HG03439 (cell line): ENCODE measurements around the gene HLCS.

ENCODE experiments used
- ATAC-seq: cut with Tn5 transposase; IDR thresholded peaks from one replicate; pipeline ENCODE4 v1.9.1; 2021; ENCODE audit warnings: mild to moderate bottlenecking, moderate library complexity; ENCODE audit not compliant: unreplicated experiment

The HLCS gene

GRCh38 chr21:36785615-36786014, 180.9 kb downstream of the HLCS start:
- ATAC-seq: no peak

GRCh38 chr21:36784947-36785346, 181.5 kb downstream of the HLCS start:
- ATAC-seq: no peak

DNA sequence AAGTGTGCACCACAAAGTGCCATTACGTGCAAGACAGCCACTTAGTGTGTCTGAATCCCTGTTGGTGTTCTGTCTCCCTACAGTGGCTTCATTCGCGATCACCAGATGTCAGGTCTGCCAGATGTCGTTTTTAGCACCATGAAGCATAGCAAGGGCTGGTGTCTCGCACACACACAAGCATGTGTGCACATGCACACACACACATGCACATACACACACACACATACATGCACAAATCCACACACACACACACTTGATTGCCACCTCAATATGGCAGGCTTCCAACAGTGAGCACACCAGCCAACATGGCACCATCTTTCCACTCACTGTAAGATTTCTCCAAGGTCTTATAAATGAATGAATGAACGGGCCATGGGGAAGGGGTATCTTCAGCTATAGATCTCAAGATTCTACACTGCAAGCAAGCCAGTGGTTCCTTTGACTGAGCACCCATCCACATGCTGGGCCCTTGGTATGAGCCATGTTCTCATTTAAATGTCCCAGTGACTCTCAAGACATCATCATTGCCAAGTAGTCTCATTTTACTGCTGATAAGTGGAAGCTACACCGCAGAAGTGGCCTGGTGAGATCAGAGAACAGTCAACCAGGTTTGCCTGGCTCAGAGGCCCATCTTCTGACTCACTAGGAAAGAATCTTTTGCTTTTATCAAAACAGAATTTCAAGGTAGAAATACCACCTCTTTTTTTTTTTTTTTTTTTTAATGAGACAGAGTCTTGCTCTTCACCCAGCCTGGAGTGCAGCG, 182.7 kb downstream of the HLCS start:
- ATAC-seq: no peak

DNA sequence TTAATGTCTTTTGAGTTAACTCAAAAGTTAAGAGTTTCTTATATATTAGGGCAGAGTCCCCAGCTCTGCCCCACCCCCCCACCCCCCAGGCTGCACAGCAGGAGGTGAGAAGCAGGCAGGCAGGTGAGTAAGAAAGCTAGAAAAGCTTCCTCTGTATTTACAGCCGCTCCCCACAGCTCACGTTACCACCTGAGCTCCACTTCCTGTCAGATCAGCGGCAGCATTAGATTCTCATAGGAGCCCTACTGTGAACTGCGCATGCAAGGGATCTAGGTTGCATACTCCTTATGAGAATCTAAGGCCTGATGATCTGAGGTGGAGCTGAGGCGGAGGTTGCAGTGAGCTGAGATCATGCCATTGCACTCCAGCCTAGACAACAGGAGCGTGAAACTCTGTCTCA, 185.6 kb downstream of the HLCS start:
- ATAC-seq: no peak

GRCh38 chr21:36776981-36777617, 189.4 kb downstream of the HLCS start:
- no peak for ATAC-seq

DNA sequence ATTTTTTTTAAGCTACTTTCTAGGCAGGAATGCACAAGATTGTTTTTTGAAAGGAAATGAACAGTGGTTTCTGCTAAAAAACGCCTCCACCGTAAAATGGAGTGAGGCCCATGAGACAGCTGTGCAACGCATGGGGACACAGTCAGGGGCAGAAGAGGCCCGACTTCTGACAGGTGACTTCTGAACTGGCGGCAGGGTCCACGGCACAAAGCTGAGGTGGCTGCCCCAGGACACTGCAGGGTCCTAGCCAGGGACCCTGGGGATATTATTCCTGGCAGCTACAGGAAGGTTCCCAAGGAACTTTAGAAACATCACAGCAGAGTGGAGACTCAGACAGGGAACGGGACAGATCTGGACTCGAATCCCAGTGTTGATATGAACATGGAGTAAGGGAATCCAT, 192.5 kb downstream of the HLCS start:
- no peak for ATAC-seq

DNA sequence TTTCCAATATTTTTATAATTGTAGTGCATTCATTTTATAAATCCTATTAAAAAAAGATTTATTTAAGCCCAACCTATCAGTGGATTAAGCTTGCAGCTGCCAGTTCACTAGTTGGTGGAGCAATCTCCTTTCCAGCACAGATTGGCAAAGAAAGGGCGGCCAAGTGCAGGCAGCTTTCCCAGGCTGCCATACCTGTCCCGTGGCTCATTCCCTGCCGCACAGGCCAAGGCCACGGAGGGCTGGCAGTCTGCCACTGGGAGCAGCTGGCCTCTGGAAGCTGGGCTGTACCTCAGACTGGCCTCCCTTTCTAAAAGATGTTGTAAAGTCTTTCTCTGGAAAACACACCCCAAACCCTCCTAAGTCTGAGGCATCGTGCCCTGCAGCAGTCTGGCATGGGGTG, 193.4 kb downstream of the HLCS start:
- no peak for ATAC-seq

- ATAC-seq: no peak
Observed at GRCh38 chr21:36769051-36769839, 197.2 kb downstream of the HLCS start.

DNA sequence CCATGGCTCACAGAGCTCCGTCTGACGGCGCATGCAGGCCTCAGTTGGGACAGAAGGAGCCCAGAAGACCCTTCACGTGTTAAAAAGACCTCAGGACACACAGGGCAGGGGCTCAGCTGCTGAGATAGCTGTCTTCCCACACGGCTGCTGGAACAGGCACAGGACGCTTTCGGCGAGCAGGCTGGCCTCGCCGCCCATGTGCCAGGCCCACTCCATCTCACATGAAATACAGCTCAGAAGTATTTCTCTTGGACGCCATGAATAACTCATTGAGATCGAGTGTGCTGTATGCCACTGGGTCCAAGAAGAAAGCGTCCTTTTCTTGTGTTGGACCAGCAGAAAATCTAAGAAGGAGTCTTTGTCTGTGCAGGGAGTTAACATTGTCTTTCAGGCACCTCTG, 198.0 kb downstream of the HLCS start:
- ATAC-seq: no peak

- no peak for ATAC-seq
Observed at GRCh38 chr21:36767096-36767495, 199.4 kb downstream of the HLCS start.

- ATAC-seq: no peak
Observed at GRCh38 chr21:36766511-36766910, 200.0 kb downstream of the HLCS start.

GRCh38 chr21:36765229-36765628, 201.2 kb downstream of the HLCS start:
- no peak for ATAC-seq

GRCh38 chr21:36763305-36763704, 203.2 kb downstream of the HLCS start:
- ATAC-seq: no peak

DNA sequence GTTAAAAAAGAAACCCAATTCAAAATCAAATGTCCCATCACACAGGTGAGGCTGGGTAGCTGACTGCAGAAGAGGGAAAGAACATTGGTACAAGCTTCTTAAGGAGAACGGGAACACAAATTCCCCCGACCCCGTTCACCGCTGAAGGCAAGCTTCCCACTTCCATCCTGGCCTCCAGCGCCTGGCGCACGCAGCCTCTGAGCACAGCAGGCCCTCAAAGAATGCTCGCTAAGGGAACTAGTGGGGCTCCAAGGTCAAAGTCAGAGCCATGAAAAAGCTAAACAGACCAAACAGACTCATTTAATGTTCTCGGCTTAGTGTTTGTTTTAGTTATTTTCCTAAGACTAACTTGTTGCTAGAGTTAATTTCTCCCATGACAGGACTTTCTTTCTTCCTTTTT, 203.8 kb downstream of the HLCS start:
- ATAC-seq: no peak

DNA sequence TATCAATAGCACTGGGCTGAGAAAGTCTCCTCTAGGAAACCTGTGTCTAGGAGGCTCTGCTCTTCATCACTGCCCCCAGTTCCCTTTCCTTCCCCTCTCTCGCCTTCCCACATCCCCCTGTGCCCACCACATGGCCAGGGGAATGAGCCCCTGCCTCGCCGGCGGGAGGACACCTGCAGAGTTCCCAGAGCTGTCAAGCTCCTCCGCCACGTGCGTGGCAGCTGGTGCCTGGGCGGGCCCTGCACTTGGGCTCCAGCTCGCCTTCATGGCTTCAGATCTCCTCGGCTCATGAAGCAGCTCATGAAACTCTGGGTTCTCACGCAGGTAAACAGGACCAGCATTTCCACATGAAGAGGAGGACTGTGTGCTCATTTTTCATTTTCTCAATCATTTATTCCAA, 204.8 kb downstream of the HLCS start:
- no peak for ATAC-seq

- no peak for ATAC-seq
Observed at GRCh38 chr21:36759348-36760083, 207.0 kb downstream of the HLCS start.

DNA sequence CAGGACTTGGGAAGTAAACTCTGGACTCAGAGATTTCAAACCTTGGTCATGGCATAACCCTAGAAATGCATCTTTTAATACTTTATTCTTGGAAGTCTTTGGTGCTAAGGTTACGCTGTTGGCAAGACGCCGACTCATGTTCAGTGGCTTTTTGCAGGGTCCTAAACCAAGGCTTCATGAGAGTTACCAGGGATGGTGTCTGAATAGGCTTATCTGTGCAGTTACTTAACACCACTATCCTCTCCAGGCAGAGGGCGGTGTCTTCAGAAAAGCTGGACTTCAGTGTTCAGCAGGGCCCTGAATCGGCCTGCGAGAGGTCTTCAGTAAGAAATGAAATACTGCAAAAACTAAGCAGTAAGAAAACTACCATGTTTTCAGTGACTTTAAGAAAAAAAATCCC, 209.3 kb downstream of the HLCS start:
- ATAC-seq: no peak

DNA sequence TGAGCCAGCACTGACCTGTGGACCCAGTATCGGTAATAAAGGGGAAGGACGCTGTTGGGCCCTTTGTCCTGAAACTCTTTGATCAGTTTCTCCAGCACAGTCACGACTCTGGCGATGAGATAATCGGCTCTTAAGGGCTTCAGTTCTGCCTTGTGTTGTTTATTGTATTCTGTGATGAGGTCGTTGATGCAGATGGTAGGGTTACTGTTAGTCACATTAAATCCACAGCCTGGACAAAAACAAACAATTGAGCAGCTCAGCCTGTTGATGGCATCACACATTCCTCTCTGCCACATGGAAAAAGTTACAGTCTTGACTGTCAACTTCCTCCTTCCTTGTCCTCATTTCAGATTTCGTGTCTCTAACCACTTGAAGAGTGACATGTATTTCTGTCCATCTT, 209.9 kb downstream of the HLCS start:
- ATAC-seq: no peak

DNA sequence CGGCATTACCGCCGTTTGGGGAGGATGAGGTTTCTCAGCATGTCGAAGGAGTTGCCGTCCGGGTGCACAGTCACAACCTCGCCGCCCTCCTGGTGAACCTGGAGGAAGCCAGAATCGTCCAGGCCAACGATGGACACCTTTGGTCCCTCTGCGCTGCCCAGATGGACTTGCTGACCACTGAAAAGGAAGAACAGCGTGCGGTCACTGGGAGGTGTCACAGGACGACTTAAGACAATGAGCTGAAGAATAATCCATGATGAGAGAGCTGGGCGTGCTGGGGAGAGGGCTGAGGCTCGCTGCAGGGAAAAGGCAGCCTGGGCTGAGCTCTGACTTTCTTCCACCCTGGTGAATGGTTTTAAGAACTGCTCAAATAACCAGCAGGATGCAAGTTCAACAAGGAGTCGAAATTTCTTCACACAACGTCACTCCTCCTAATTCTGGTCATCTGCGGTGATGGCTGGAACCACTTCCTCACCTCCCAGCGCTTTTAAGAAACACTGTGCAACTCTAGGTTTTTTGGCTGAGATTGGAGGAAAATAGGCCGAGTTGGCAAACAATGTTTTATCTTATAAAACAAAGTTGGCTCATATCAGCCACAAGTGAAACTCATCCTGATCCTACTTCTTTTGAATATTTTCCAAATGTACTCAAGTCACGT, 212.1 kb downstream of the HLCS start:
- ATAC-seq: no peak

DNA sequence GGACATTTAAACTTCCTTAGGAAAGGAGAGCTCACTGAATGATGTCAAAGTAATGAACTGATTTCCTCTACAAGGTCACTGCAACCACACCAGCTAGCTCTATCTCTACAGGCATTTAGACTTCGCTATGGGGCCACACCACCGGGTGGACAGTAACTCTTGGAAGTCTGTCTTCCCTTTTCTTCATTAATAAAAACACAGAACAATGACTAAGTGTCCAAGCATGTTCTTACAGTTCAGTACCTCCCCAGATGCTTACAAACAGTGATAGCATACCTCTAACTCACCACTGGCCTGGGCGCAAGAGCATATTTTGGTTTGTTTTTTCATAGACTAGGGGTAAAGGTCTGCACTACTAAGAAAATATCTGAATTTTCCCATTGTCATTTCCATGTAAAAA, 212.9 kb downstream of the HLCS start:
- no peak for ATAC-seq

- ATAC-seq: no peak
Observed at GRCh38 chr21:36751383-36751782, 215.1 kb downstream of the HLCS start.
